ENCODE measurements around the gene ARSJ. TPM values are rescaled to one million over a fixed set of nuclear protein-coding genes. Genes with fewer than 3 reads are reported as not detected.
"Not testable (repeated sequence)": the region's sequence is repeated elsewhere in the genome, so short reads cannot be mapped to it uniquely, and the experiment has no call there.

Gene ARSJ
- polyA plus RNA-seq, 2 donors, result 1.4 to 1.7 TPM

- H3K4me3 ChIP-seq (ENCODE audit: low read depth in 1 of 2, low read length in 2 of 2); H3K9me3 ChIP-seq (ENCODE audit: control insufficient read depth in 2 of 2, insufficient read depth in 1 of 2, low read depth in 1 of 2, low read length in 1 of 2); H3K4me1 ChIP-seq (ENCODE audit: control insufficient read depth in 2 of 2, insufficient read depth in 2 of 2, low read length in 1 of 2); H3K36me3 ChIP-seq (ENCODE audit: control insufficient read depth in 2 of 2, insufficient read depth in 2 of 2, low read length in 1 of 2); H3K27ac ChIP-seq (ENCODE audit: low read depth in 2 of 2, low read length in 1 of 2); H3K27me3 ChIP-seq (ENCODE audit: control insufficient read depth in 1 of 2, insufficient read depth in 2 of 2, low read length in 2 of 2): not testable (repeated sequence)
- WGBS, 2 donors, result 72 to 80% methylated on average over 4 of the region's 4 CpGs
Measured at GRCh38 chr4:113924706-113925105, 54.7 kb downstream of the ARSJ start.

DNA sequence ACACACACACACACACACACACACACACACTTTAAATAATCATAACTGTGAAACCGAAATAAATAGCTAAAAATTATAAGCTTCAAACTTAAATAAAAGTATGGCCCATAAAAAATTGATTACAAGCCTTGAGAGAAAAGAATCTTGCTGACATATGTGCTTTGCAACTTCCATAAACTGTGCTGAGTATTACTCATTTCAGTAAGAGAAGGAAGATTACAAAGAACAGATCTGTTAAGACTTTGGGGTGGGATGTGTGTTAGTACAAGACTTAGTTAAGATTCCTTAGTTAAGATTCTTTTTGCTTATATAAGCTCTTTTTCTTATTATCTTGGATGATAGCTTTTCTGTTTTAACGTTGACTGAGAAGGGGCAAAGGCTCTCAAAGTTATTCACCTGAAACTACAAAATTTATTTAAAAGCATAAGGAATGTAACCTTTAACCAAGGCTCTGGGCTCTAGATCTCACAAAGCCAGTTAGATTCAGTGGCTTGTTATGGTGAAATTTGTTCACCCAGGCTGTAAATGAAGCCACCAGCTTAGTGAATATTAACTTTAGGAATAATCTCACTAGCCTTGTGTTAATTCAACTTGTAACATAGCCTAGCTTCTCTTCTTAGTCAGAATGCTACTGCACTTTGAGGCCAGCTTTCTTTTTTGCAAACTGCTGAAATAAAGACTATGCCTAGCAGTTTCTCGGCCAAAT lies 58.2 kb downstream of the ARSJ start:
- no peaks in the 10 kb centered on the region for H3K9me3 ChIP-seq (ENCODE audit: control insufficient read depth in 2 of 2, insufficient read depth in 1 of 2, low read depth in 1 of 2, low read length in 1 of 2)
- 70 to 72% methylated on average over 3 of the region's 3 CpGs for WGBS, 2 donors
- no peak overlapping the region for H3K4me3 ChIP-seq (ENCODE audit: low read depth in 1 of 2, low read length in 2 of 2)
- no peaks in the 10 kb centered on the region for H3K27me3 ChIP-seq (ENCODE audit: control insufficient read depth in 1 of 2, insufficient read depth in 2 of 2, low read length in 2 of 2)
- peak overlapping the region in 1 of 2 donors; percentile 31 for H3K27ac ChIP-seq (ENCODE audit: low read depth in 2 of 2, low read length in 1 of 2)
- no peaks in the 10 kb centered on the region for H3K36me3 ChIP-seq (ENCODE audit: control insufficient read depth in 2 of 2, insufficient read depth in 2 of 2, low read length in 1 of 2)
- no peaks in the 10 kb centered on the region for H3K4me1 ChIP-seq (ENCODE audit: control insufficient read depth in 2 of 2, insufficient read depth in 2 of 2, low read length in 1 of 2)

- Histone ChIP-seq H3K4me3 (ENCODE audit: low read depth in 1 of 2, low read length in 2 of 2) (no peak overlapping the region), H3K4me1 (ENCODE audit: control insufficient read depth in 2 of 2, insufficient read depth in 2 of 2, low read length in 1 of 2) (no peaks in the 10 kb centered on the region), H3K36me3 (ENCODE audit: control insufficient read depth in 2 of 2, insufficient read depth in 2 of 2, low read length in 1 of 2) (no peaks in the 10 kb centered on the region), H3K9me3 (ENCODE audit: control insufficient read depth in 2 of 2, insufficient read depth in 1 of 2, low read depth in 1 of 2, low read length in 1 of 2) (no peaks in the 10 kb centered on the region), H3K27ac (ENCODE audit: low read depth in 2 of 2, low read length in 1 of 2) (no peak overlapping the region), H3K27me3 (ENCODE audit: control insufficient read depth in 1 of 2, insufficient read depth in 2 of 2, low read length in 2 of 2) (no peaks in the 10 kb centered on the region)
- WGBS, 2 donors, result 91 to 94% methylated on average over 1 of the region's 1 CpG
Measured at GRCh38 chr4:113919611-113920010, 59.8 kb downstream of the ARSJ start.

DNA sequence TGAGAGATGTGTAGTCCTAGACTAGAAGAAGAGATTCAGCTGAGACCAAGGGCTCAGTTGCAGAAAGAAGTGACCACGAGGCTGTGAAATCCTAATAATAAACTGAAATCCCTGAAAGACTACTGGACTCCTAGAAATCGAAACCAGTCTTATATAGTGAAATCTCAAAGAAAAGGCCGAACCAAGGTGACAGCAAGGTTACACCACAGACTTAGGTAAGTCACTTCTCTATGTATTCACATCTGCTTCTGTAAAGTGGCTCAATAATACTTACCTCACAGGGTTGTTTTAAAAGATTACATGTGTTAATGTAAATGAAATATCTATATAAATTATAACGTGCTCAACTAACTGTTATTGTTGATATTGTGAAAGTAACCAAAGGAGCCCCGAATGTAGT lies 60.3 kb downstream of the ARSJ start:
- Histone ChIP-seq H3K27me3 (ENCODE audit: control insufficient read depth in 1 of 2, insufficient read depth in 2 of 2, low read length in 2 of 2) (no peaks in the 10 kb centered on the region), H3K9me3 (ENCODE audit: control insufficient read depth in 2 of 2, insufficient read depth in 1 of 2, low read depth in 1 of 2, low read length in 1 of 2) (no peaks in the 10 kb centered on the region), H3K36me3 (ENCODE audit: control insufficient read depth in 2 of 2, insufficient read depth in 2 of 2, low read length in 1 of 2) (no peaks in the 10 kb centered on the region), H3K4me1 (ENCODE audit: control insufficient read depth in 2 of 2, insufficient read depth in 2 of 2, low read length in 1 of 2) (no peaks in the 10 kb centered on the region), H3K4me3 (ENCODE audit: low read depth in 1 of 2, low read length in 2 of 2) (no peak overlapping the region), H3K27ac (ENCODE audit: low read depth in 2 of 2, low read length in 1 of 2) (no peak overlapping the region)
- 51 to 52% methylated on average over 5 of the region's 5 CpGs for WGBS, 2 donors

DNA sequence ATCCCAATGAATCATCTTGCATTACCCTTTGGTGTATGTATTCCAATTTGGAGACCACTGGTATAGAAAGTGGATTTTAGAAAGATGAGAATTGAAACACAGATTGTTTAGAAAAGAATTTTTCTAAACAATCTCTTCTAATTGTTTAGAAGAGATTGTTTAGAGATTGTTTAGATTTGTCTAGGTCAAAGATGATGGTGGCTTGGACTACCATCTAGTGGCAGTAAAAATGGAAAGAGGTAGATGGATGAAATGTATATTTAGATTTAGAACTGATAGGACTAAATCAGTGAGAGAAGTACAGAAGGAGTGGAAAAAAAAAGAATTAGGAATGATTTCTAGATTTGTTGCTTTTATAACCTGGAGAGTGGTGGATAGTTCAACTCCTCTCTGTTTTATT lies 70.6 kb downstream of the ARSJ start:
- Histone ChIP-seq H3K27ac (ENCODE audit: low read depth in 2 of 2, low read length in 1 of 2) (no peak overlapping the region), H3K27me3 (ENCODE audit: control insufficient read depth in 1 of 2, insufficient read depth in 2 of 2, low read length in 2 of 2) (no peaks in the 10 kb centered on the region), H3K4me1 (ENCODE audit: control insufficient read depth in 2 of 2, insufficient read depth in 2 of 2, low read length in 1 of 2) (no peaks in the 10 kb centered on the region), H3K4me3 (ENCODE audit: low read depth in 1 of 2, low read length in 2 of 2) (no peak overlapping the region), H3K9me3 (ENCODE audit: control insufficient read depth in 2 of 2, insufficient read depth in 1 of 2, low read depth in 1 of 2, low read length in 1 of 2) (no peaks in the 10 kb centered on the region), H3K36me3 (ENCODE audit: control insufficient read depth in 2 of 2, insufficient read depth in 2 of 2, low read length in 1 of 2) (no peaks in the 10 kb centered on the region)

DNA sequence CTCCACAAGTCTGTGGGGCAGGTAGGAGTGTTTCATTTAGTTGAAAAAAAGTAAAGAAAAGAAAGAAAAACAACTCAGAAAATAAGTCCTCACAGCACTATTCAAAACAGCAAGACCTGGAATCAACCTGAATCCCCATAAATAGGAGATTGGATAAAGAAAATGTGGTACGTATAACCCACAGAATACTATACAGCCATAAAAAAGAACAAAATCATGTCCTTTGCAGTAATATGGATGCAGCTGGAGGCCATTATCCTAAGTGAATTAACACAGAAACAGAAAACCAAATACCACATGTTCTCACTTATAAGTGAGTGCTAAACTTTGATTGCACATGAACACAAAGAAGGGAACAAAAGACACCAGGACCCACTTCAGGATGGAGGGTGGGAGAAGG lies 71.9 kb downstream of the ARSJ start:
- Histone ChIP-seq H3K27me3 (ENCODE audit: control insufficient read depth in 1 of 2, insufficient read depth in 2 of 2, low read length in 2 of 2) (no peaks in the 10 kb centered on the region), H3K4me1 (ENCODE audit: control insufficient read depth in 2 of 2, insufficient read depth in 2 of 2, low read length in 1 of 2) (no peaks in the 10 kb centered on the region), H3K4me3 (ENCODE audit: low read depth in 1 of 2, low read length in 2 of 2) (no peak overlapping the region), H3K36me3 (ENCODE audit: control insufficient read depth in 2 of 2, insufficient read depth in 2 of 2, low read length in 1 of 2) (peaks cover 0 to 5% of the 10 kb centered on the region in 2 donors), H3K27ac (ENCODE audit: low read depth in 2 of 2, low read length in 1 of 2) (no peak overlapping the region), H3K9me3 (ENCODE audit: control insufficient read depth in 2 of 2, insufficient read depth in 1 of 2, low read depth in 1 of 2, low read length in 1 of 2) (no peaks in the 10 kb centered on the region)
- WGBS, 2 donors, result 97 to 100% methylated on average over 1 of the region's 1 CpG

DNA sequence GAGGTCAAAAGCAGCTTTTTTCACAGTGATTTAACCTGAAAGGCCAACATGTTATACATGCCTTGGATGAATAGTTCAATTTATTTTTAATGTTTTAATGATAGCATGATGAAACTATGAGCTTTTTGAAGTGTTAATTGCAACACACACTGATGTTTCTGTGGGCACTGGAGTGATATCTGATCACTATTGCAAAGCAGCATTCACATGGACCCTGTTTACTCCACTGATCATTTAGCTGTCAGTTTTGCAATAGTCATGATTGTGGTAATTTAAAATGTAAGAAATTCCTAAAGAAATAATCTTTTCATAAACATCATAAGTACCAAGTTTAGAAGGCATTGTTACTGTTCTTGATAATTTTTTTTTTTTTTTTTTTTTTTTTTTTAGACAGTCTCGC lies 74.1 kb downstream of the ARSJ start:
- Histone ChIP-seq H3K36me3 (ENCODE audit: control insufficient read depth in 2 of 2, insufficient read depth in 2 of 2, low read length in 1 of 2) (peaks cover 0 to 11% of the 10 kb centered on the region in 2 donors), H3K4me3 (ENCODE audit: low read depth in 1 of 2, low read length in 2 of 2) (no peak overlapping the region), H3K4me1 (ENCODE audit: control insufficient read depth in 2 of 2, insufficient read depth in 2 of 2, low read length in 1 of 2) (no peaks in the 10 kb centered on the region), H3K27ac (ENCODE audit: low read depth in 2 of 2, low read length in 1 of 2) (no peak overlapping the region), H3K9me3 (ENCODE audit: control insufficient read depth in 2 of 2, insufficient read depth in 1 of 2, low read depth in 1 of 2, low read length in 1 of 2) (no peaks in the 10 kb centered on the region), H3K27me3 (ENCODE audit: control insufficient read depth in 1 of 2, insufficient read depth in 2 of 2, low read length in 2 of 2) (no peaks in the 10 kb centered on the region)
- WGBS, 2 donors, result 67 to 100% methylated on average over 1 of the region's 1 CpG

DNA sequence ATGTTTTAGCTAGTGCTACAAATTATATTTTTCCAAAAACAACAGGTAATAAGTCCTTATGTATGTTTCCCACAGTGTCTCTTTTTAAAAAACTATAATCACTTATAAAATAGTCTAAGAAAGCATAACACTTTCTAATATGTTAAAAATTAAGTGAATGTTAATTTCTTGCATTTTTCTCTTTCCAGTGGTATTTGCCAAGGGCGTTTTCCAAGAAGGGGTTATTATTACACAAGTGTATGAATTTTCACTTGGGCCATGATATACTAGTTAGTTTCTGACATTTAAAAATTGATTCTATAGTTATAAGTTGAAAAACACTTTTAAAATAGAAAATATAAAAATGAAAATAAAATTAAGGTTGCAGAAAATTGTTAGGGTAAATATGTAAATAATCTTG lies 74.6 kb downstream of the ARSJ start:
- H3K4me1 ChIP-seq (ENCODE audit: control insufficient read depth in 2 of 2, insufficient read depth in 2 of 2, low read length in 1 of 2), result no peaks in the 10 kb centered on the region
- WGBS, 2 donors, result 78 to 82% methylated on average over 1 of the region's 1 CpG
- H3K4me3 ChIP-seq (ENCODE audit: low read depth in 1 of 2, low read length in 2 of 2), result no peak overlapping the region

GRCh38 chr4:113901994-113902787 lies 77.3 kb downstream of the ARSJ start:
- no peaks in the 10 kb centered on the region for H3K27me3 ChIP-seq (ENCODE audit: control insufficient read depth in 1 of 2, insufficient read depth in 2 of 2, low read length in 2 of 2)
- H3K9me3 ChIP-seq (ENCODE audit: control insufficient read depth in 2 of 2, insufficient read depth in 1 of 2, low read depth in 1 of 2, low read length in 1 of 2), result no peaks in the 10 kb centered on the region
- 62 to 75% methylated on average over 13 of the region's 13 CpGs for WGBS, 2 donors
- no peak overlapping the region for H3K4me3 ChIP-seq (ENCODE audit: low read depth in 1 of 2, low read length in 2 of 2)
- H3K27ac ChIP-seq (ENCODE audit: low read depth in 2 of 2, low read length in 1 of 2), result no peak overlapping the region
- H3K4me1 ChIP-seq (ENCODE audit: control insufficient read depth in 2 of 2, insufficient read depth in 2 of 2, low read length in 1 of 2), result no peaks in the 10 kb centered on the region
- H3K36me3 ChIP-seq (ENCODE audit: control insufficient read depth in 2 of 2, insufficient read depth in 2 of 2, low read length in 1 of 2), result peaks cover 0 to 11% of the 10 kb centered on the region in 2 donors

More for the DNA sequence above, 74.6 kb downstream of the ARSJ start:
- Histone ChIP-seq H3K27me3 (ENCODE audit: control insufficient read depth in 1 of 2, insufficient read depth in 2 of 2, low read length in 2 of 2) (no peaks in the 10 kb centered on the region), H3K27ac (ENCODE audit: low read depth in 2 of 2, low read length in 1 of 2) (no peak overlapping the region), H3K9me3 (ENCODE audit: control insufficient read depth in 2 of 2, insufficient read depth in 1 of 2, low read depth in 1 of 2, low read length in 1 of 2) (no peaks in the 10 kb centered on the region), H3K36me3 (ENCODE audit: control insufficient read depth in 2 of 2, insufficient read depth in 2 of 2, low read length in 1 of 2) (peaks cover 0 to 11% of the 10 kb centered on the region in 2 donors)

All from esophagus (tissue), 2 donors.